Cerebellar nuclear complex (tissue), 1 donor: ENCODE results near the gene UGT1A1.

Source experiments
- DNase-seq, 2 experiments: peaks; one replicate each; lab custom pipeline; 2025; lab: John Stamatoyannopoulos, UW

Gene UGT1A1

DNA sequence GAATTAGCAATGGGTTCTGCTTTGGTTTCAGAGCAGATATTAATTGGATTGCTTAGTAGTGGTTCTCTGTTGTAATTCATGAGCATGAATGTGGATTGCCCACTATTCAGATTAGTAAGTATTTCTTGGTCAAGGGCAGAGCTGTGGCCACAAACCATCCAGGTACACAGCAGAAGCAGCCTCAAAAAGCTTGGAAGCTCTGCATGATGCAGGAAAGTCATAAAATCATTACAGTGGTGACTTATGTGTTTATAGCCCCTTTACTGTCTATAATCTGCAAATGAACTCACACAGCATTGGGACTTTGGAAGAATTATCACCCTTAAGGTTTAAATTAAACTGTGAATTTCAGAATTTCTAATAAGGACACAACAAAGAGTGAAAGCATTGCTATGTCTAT, 1.9 kb upstream of the UGT1A1 start:
- DNase-seq, result no peak

DNA sequence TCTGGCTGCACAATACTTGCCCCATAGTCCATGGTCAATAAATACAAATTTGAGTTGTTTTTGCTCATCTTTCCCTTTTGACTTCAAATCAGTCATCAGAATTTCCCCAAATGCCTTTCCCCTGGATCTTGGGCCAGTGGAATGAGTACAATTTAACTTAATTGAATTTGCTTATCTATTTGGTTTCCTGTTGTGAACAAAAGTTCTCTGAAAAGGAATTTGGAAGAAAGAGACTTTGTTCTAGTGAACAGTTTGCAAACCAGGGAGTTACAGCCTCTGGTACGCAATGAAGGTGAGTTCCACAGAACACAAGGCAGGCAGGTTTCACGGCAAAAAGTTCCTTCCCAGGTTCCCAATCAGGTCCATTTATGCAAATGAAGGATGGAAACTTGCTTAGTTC, 1.2 kb upstream of the UGT1A1 start:
- DNase-seq, result no peak

DNA sequence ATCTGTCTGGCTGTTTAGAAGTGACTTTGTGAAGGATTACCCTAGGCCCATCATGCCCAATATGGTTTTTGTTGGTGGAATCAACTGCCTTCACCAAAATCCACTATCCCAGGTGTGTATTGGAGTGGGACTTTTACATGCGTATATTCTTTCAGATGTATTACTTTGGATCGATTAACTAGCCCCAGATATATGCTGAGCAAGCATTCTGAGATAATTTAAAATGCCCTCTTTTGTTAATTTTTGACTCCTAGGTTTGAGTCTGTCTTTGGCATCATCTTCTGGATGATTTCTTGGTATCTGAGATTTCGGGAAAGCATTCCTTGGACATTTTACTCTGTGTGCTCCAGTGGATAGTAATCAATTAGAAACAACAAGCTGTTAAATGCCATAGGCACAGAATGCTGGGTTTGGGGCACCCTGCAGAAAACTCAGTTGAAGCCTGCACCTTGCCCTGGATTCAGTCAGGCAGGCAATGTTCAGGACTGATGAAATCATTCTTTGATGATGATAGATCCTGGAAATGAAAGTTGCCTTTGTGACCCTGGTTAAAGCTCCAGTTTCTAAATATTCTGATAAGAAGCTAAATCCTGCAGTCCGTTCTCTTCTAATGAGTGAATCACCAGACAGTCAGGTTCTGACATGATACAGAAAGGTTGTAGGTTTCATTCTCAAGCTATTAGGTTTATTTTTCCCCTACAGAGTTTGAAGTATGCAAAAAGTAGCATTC, 1.1 kb downstream of the UGT1A1 start:
- no peak for DNase-seq

DNA sequence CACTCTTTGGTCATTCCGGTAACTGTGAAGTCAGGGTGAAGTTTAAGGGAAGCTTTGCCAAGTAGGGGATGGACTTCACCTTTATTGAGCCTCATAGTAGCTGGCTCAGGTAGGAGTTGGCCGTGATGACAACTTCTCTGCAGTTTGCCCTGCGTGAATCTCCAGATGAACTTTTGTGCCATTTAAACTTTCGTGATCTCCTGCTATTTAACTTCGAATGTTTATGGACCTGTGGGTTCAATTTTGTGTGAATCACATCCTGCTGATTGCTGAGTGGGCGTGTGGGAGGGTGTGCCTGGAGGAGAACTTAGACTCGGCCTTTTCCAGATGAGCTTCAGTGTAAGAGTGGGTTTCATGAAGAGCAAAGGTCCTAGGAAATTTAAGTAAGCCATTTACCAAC, 4.2 kb downstream of the UGT1A1 start:
- no peak for DNase-seq

DNA sequence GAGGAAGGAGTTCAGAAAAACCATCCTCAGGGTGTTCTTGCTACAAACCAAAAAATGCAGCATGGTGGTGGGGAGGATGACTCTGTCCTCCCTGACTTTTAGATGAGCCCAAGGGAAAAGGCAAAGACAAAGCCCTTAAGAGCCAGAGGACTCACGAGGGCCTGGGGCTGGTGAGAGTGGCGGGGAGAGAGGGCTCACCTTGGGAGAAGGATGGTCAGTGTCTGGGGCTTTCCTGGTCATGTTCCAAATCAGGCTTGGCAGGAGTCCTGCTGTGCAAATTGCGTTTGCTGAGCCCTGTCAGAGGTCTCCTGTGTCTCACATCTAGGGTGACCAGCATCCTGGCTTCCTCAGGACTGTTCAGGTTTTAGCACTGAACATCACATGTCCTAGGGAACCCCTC, 4.7 kb downstream of the UGT1A1 start:
- DNase-seq, result no peak

DNA sequence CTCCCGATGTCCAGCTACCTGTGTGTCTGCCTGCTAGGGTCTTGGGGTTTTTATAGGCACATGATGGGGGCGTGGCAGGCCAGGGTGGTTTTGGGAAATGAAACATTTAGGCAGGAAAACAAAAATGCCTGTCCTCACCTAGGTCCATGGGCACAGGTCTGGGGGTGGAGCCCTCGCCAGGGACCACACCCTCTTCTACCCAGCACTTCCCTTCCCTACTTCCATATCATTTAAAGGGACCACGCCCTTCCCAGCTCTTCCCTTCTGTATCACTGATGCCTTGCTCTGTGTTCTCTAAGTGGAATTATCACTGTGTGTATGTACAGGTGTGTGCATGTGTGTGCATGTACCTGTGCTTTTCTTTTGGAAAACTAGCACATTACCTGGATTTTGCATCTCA, 6.3 kb downstream of the UGT1A1 start:
- DNase-seq, result no peak

DNA sequence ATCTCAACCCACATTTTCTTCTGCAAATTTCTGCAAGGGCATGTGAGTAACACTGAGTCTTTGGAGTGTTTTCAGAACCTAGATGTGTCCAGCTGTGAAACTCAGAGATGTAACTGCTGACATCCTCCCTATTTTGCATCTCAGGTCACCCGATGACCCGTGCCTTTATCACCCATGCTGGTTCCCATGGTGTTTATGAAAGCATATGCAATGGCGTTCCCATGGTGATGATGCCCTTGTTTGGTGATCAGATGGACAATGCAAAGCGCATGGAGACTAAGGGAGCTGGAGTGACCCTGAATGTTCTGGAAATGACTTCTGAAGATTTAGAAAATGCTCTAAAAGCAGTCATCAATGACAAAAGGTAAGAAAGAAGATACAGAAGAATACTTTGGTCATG, 8.0 kb downstream of the UGT1A1 start:
- no peak for DNase-seq

DNA sequence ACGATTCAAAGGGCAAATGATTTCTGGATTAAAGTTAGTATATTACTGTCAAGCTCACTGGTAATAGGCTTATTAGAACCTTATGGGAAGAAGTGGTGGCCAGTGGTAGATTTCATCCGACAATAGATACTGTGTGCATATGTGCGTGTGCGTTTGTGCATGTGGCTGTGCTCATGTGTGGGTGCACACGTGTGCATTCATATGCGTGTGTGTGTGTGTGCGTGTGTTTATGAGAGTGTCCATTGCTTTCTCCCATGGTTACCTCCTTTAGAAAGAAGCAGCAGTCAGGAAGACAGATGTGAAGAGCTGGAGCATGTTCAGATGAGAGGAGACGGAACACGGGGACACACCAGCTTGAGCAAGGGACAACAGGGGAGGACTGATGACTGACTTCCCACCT, 9.2 kb downstream of the UGT1A1 start:
- DNase-seq, result no peak

DNA sequence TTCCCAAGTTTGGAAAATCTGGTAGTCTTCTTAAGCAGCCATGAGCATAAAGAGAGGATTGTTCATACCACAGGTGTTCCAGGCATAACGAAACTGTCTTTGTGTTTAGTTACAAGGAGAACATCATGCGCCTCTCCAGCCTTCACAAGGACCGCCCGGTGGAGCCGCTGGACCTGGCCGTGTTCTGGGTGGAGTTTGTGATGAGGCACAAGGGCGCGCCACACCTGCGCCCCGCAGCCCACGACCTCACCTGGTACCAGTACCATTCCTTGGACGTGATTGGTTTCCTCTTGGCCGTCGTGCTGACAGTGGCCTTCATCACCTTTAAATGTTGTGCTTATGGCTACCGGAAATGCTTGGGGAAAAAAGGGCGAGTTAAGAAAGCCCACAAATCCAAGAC, 12.1 kb downstream of the UGT1A1 start:
- no peak for DNase-seq

DNA sequence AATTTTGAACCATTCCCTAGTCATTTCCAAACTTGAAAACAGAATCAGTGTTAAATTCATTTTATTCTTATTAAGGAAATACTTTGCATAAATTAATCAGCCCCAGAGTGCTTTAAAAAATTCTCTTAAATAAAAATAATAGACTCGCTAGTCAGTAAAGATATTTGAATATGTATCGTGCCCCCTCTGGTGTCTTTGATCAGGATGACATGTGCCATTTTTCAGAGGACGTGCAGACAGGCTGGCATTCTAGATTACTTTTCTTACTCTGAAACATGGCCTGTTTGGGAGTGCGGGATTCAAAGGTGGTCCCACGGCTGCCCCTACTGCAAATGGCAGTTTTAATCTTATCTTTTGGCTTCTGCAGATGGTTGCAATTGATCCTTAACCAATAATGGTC, 12.5 kb downstream of the UGT1A1 start:
- DNase-seq, result no peak

DNA sequence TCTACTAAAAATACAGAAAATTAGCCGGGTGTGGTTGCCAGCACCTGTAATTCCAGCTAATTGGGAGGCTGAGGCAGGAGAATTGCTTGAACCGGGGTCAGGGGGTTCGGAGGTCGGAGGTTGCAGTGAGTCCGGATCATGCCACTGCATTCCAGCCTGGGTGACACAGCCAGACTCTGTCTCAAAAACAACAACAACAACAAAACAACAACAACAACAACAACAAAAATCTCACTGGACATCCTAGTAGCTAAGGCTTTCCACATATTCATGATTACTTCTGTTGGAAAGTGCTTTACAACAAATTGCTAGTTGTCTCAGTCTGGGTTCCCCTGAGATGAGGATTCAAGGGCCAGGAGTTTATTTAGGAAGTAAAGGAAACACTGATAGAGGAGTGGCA, 13.8 kb downstream of the UGT1A1 start:
- no peak for DNase-seq

DNA sequence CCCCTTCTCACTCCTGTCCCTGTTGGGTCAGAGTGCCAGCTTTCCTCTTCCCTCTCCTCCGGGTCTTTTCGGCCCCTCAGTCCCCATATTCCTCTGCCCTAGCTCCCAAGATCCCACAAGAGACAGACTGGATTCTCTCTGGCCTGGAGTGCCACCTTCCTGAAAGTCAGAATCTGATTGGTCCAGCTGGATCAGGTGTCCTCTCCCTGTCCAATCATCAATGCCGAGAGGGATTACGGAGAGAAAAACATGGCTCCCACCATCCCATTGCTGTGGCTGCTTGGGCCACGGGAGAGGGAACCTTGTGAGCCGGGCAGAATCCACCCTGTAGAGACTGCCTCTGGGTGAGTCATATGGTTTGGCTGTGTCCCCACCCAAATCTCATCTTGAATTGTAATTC, 15.3 kb downstream of the UGT1A1 start:
- DNase-seq, result no peak

DNA sequence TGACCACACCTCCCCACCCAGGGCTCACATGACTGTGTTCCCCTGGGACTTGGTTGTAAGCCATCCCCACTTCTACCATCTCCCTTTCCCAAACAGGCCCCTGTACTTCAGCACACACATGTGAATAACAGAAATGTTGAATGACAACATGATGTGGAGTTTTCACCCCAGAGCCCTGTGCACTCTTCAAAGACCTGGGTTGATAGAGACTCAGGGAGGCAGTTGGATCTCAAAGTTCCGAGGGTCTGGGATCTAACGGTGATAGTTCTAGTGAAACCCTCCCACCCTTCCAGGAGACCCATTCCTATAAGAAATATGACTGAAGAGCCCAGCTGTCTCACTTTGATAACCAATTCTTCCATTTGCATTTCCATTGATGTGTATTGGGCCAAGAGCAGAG, 18.0 kb downstream of the UGT1A1 start, which contains the start of gene MROH2A:
MROH2A (plus strand) TSS at position 301 of the 400 bp plus-strand sequence. CDS start 1,029 bp downstream, outside the sequence.
- no peak for DNase-seq

DNA sequence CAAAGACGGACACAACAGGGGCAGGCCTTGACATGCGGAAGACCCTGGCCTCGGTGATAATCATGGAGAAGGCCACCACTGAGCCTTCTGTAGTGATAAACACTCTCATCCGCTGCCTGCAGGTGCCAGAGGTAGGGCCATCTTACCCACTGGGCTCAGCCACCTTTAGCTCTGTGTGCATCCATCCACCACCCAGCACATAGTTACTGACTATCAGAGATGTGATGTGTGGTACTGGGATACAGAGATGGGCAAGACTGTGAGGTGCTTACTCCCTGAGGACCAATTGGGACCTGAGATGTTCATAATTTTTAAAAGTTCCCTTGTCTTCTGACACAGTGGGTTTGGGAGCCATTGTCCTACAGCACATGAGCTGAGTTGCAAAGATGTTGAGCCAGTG, 19.7 kb downstream of the UGT1A1 start:
- DNase-seq, result no peak

DNA sequence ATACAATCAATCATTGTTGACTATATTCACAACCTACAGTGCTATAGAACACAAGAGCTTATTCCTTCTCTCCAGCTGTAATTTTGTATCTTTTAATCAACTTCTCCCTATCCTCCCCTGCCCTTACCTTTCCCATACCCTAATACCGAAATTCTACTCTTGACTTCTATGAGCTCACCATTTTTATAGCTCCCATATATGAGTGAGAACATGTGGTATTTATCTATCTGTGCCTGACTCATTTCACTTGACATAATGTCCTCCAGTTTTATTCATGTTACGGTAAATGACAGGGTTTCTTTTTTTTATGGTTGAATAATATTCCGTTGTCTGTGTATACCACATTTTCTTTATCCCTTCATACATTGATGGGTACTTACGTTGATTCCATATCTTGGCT, 20.7 kb downstream of the UGT1A1 start:
- DNase-seq, result no peak

DNA sequence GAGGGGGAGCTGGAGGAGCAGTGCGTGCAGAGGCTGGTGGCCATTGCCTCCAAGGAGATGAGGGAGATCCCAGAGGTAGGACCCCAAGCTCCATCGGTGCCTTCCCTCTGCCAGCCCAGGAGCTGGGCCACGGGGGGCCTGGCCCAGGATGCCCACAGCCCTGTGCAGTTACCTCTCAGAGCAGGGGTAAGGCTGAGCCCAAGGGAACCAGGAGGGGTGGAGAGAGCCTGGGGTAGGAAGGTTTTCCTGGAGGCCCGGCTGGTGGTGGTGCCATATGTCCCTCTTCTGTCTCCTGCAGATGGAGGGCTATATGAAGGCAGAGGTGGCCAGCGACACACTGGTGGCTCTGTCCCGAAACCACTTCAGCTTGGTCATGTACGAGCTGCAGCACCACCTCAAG, 29.5 kb downstream of the UGT1A1 start:
- DNase-seq, result no peak

DNA sequence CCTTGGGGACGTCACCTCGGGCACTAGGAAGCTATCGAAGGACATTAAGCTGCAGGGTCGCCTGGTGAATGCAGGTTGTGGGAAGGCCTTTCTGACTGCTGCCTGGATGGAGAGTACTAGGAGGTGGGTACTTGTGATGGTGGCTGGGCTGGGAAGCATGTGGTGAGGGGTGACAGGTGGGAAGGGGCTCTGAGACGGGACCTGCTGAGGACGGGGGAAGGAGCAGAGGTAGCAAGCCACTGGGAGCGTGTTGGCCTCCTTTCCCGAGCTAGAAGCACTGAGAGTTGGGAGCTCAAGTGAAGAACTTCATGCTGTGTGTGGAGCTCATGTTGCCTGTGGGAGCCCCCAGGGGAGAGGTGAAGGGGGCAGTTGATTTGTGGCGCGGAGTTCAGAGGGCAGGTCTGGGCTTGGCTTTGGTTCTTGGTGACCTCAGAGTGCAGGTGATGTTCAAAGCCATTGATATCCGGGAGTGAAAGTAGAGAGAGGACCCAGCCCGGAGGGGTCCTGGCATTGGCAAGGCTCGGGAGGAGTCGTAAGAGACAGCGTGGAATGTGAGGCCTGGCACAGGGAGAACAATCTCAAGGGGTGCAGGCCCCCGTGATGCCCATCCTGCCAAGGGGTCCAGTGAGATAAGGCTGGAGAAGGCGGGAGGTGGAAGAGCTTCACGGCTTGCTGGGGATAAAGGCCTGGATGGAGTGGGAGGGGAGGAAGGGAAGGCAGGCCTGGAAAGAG, 31.2 kb downstream of the UGT1A1 start:
- DNase-seq, result no peak

DNA sequence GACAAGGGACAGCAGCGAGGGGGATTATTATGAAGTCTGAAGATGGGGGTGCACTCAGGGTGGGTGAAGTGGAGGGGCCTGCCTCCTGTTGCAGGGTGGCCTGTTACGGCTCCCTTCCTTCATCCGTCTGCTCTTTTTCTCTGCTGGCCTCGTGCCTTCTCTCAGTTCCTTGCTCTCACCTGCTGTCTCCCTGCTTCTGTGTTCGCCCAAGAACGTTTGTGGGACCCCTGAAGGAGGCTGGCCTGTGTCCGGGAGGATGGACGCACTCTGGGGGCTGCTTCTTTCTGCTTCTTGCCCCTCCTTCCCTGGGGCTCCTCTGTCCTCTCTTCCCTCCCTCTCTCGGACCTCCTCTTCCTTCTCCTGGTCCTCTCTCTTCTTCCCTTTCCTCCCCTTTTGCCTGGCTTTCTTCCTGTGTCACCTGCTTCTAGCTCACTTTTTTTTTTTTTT, 31.8 kb downstream of the UGT1A1 start:
- DNase-seq, result no peak

DNA sequence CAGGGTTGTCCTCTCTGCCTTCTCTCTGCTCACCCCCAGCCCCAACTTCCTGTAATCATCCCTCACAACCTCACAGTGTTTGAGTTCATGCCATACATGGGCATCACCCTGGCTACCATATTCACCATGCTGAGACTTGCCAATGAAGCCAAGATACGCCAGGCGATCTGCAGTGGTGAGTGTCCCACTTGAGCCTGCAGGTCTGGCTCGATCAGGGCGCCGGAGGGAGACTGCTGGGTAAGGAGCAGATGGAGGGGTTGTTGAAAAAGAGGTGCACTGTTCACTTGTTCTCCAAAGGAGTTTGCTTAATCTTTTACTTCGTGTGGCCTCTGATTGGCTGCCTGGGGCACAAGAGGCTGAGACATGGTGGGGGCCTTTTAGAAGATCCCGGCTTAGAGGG, 32.6 kb downstream of the UGT1A1 start:
- DNase-seq, result no peak

DNA sequence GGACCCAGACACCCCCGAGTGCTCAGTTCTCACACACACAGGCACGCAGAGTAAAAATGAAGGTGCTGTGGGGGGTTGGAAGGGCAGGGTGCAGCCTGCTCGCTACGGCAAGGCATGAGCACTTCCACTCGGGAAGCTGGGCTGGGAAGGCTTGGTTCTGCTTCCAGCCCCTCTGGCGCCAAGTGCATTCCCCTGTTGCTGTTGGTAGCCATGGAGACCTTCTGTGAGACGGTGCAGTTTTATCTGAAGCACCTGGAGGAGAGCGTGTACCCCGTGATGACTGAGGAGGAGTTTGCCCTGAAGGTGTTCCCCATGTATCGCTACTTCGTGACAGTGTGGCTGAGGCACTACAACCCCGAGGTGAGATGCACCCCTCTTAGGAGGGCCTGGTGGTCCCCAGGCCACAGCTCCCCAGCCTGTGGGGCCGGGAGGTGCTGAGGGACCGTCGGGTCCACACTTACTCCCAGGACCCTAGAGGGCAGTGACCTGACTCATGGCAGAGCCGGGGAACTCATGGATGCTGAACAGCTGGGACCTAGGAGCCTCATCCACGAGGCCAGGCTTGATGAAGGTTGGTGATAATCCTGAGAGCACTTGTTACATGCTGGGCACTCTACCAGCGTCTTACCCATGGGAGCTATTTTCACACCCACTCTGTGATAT, 33.5 kb downstream of the UGT1A1 start:
- no peak for DNase-seq

DNA sequence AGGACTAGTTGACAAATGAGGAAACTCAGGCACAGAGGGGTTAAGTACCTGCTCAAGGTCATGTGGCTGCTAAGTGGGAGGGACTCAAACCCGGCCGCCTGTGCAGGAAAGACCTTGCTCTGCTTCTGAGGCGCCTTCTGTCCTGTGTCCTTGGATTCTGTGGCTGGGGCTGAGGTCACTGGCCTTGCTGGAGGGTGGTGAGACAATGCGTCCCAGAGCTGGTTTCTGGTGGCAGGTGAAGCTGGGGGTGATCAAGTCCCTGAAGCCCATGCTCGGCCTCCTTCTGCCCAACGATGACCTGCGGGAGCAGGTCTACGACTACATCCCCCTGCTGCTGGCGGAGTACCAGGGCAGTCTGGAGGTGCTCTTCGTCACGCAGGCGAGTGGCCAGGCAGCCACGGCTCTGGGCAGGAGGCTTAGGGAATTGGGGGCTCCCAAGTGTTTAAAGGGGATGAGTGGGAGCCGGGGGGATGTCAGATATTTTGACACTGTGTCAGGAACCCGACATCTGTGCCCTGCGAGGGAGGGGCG, 34.1 kb downstream of the UGT1A1 start:
- no peak for DNase-seq

DNA sequence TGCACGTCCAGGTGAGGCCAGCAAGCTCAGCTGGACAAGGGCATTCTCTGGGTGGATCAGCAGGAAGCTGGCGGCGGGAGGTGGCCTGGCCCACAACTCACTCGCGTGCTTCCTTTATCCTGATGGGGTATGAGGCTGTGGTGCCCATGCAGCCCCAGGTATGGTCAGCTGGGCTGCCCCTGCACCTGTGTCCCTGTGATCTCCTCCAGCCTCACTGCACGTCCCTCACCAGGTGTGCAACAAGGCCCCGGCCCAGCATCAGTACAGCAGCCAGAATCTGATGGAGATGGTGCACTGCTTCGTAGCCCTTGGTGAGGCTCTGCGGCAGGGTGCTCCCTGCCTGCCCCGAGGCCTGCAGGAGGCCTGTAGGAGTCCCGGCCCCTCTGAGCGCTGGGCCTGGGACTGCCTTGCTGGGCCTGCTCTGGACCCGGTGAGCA, 35.7 kb downstream of the UGT1A1 start:
- DNase-seq, result no peak

DNA sequence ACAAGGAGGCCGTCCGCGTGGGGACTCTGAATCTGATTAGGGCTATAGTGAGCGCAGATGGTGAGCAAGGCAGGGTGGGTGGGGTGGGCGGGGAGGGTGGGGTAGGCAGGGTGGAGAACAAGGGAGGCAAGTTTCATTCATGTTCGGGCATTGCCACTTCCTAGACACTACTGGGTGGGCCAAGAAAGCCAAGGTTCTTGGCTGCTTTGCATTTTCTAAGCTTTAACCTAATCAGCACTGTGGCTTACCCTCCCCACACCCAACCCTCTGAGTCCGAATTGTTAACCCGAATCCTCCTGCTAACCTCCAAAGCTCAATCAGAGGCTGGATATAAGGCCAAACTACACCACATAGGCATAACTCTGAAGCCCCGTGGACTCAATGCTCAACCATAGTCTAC, 36.2 kb downstream of the UGT1A1 start:
- no peak for DNase-seq
